CD14-positive monocyte (primary cell): ENCODE measurements around the gene TGFBRAP1. TPM values are rescaled to one million over a fixed set of nuclear protein-coding genes. Genes with fewer than 3 reads are reported as not detected.
"Not testable (repeated sequence)": the region's sequence is repeated elsewhere in the genome, so short reads cannot be mapped to it uniquely, and the experiment has no call there.

Source experiments
- DNase-seq, 3 donors: peaks; one replicate each; pipeline ENCODE4 v3.0.0-alpha.2; 2011 to 2022
- H2AFZ ChIP-seq: 2 replicates; pipeline ENCODE4 v1.6.0; 2012; ENCODE audit warnings: mild to moderate bottlenecking, low read depth, low read length, inconsistent platforms; ENCODE audit not compliant: insufficient read depth, poor library complexity, severe bottlenecking
- H3K27ac ChIP-seq, 2 donors: 1 replicate in 1 of 2; 2 replicates in 1 of 2; pipeline ENCODE4 v1.5.1; 2012 to 2013; ENCODE audit warnings: low read length in 2 of 2, control low read depth in 1 of 2, inconsistent platforms in 1 of 2, low read depth in 1 of 2, mild to moderate bottlenecking in 1 of 2
- H3K27me3 ChIP-seq, 2 donors: one replicate each; pipeline versions ENCODE4 v1.6.0 to v1.6.1; 2011 to 2013; ENCODE audit warnings: low read length in 2 of 2; ENCODE audit not compliant: control insufficient read depth in 2 of 2, insufficient read depth in 2 of 2
- H3K36me3 ChIP-seq, 2 donors: replicated peaks in 1 of 2; 1 replicate in 1 of 2; 2 replicates in 1 of 2; pipeline versions ENCODE4 v1.5.1 to v1.6.1; 2012 to 2013; ENCODE audit warnings: low read length in 2 of 2, control low read depth in 1 of 2, inconsistent platforms in 1 of 2, mild to moderate bottlenecking in 1 of 2; ENCODE audit not compliant: insufficient read depth in 2 of 2, control insufficient read depth in 1 of 2
- H3K4me1 ChIP-seq, 2 donors: 1 replicate in 1 of 2; 2 replicates in 1 of 2; pipeline versions ENCODE4 v1.5.1 to v1.6.1; 2012 to 2013; ENCODE audit warnings: low read length in 2 of 2, control low read depth in 1 of 2, inconsistent platforms in 1 of 2, mild to moderate bottlenecking in 1 of 2, moderate library complexity in 1 of 2; ENCODE audit not compliant: insufficient read depth in 2 of 2, control insufficient read depth in 1 of 2
- H3K4me2 ChIP-seq: replicated peaks from 2 replicates; pipeline ENCODE3; 2012; ENCODE audit warnings: low read length, moderate library complexity, mild to moderate bottlenecking; ENCODE audit not compliant: poor library complexity, severe bottlenecking; ENCODE audit errors: extremely low read depth
- H3K4me3 ChIP-seq, 3 experiments: fragments of 200-600 bp in 1 of 3; sonication (generic) in 1 of 3; replicated peaks in 1 of 3; 1 replicate in 2 of 3; 2 replicates in 1 of 3; pipeline ENCODE4 v1.5.1; 2011 to 2013; ENCODE audit warnings: low read length in 3 of 3, mild to moderate bottlenecking in 3 of 3, control low read depth in 2 of 3, low read depth in 2 of 3, inconsistent platforms in 1 of 3, moderate library complexity in 1 of 3
- H3K79me2 ChIP-seq: 2 replicates; pipeline ENCODE4 v1.6.0; 2012; ENCODE audit warnings: mild to moderate bottlenecking, control low read depth, inconsistent platforms, low read length, moderate library complexity; ENCODE audit not compliant: insufficient read depth
- H3K9ac ChIP-seq: 2 replicates; pipeline ENCODE4 v1.6.0; 2017; ENCODE audit warnings: low read length, mild to moderate bottlenecking; ENCODE audit not compliant: insufficient read depth, poor library complexity, severe bottlenecking
- H3K9me3 ChIP-seq, 2 donors: replicated peaks in 1 of 2; 1 replicate in 1 of 2; 2 replicates in 1 of 2; pipeline versions ENCODE4 v1.5.1 to v1.6.1; 2012 to 2013; ENCODE audit warnings: low read length in 2 of 2, control low read depth in 1 of 2; ENCODE audit not compliant: control insufficient read depth in 1 of 2, insufficient read depth in 1 of 2
- H4K20me1 ChIP-seq: 2 replicates; pipeline ENCODE4 v1.6.0; 2012; ENCODE audit warnings: mild to moderate bottlenecking, low read length, control low read depth, moderate library complexity; ENCODE audit not compliant: insufficient read depth
- H3K27ac Mint-ChIP-seq, 7 donors: one replicate each; pipeline ENCODE4 v1.8.0; 2020; ENCODE audit warnings: mild to moderate bottlenecking in 7 of 7, mixed read lengths in 7 of 7, moderate library complexity in 6 of 7, inconsistent platforms in 2 of 7
- H3K27me3 Mint-ChIP-seq, 3 donors: one replicate each; pipeline ENCODE4 v1.8.0; 2021 to 2022; ENCODE audit warnings: low read depth in 3 of 3, mild to moderate bottlenecking in 3 of 3, mixed read lengths in 3 of 3, moderate library complexity in 3 of 3, inconsistent platforms in 1 of 3
- H3K36me3 Mint-ChIP-seq, 2 donors: one replicate each; pipeline ENCODE4 v1.8.0; 2020; ENCODE audit warnings: mixed read lengths in 2 of 2, inconsistent platforms in 1 of 2, mild to moderate bottlenecking in 1 of 2
- H3K4me1 Mint-ChIP-seq: one replicate; pipeline ENCODE4 v1.8.0; 2020; ENCODE audit warnings: mild to moderate bottlenecking, mixed read lengths
- H3K4me3 Mint-ChIP-seq, 2 donors: one replicate each; pipeline ENCODE4 v1.8.0; 2020; ENCODE audit warnings: mild to moderate bottlenecking in 2 of 2, mixed read lengths in 2 of 2, moderate library complexity in 1 of 2
- H3K9me3 Mint-ChIP-seq, 7 donors: one replicate each; pipeline ENCODE4 v1.8.0; 2020 to 2022; ENCODE audit warnings: mixed read lengths in 7 of 7, mild to moderate bottlenecking in 6 of 7, moderate library complexity in 6 of 7, inconsistent platforms in 2 of 7
- WGBS: methylation state at CpG from one replicate; pipeline ENCODE4 v1.1.5; 2013; ENCODE audit warnings: missing lambda C conversion rate; ENCODE audit not compliant: insufficient coverage; 5-methylcytosine and 5-hydroxymethylcytosine counted together
- intact Hi-C, 2 donors: fragments of 100-400 bp; cut with micrococcal nuclease; formaldehyde crosslinking; loops; one replicate each; pipeline versions ENCODE4 v1.15.0 to v1.15.1; 2023
- polyA plus RNA-seq, 3 donors: library from polyadenylated mRNA; depleted of rRNA in 1 of 3; unstranded in 2 of 3; stranded (reverse) in 1 of 3; fragments of 300-500 nt in 2 of 3; fragments of >200 nt in 1 of 3; fragmentation: Illumina TruSeq in 2 of 3; gene quantifications; 1 replicate in 2 of 3; 2 replicates in 1 of 3; pipeline ENCODE4 v1.2.3, GENCODE V29; 2012 to 2021
- TF ChIP-seq, protein P1 (sequence below): fragments of 200-600 bp; IDR thresholded peaks from one replicate; pipeline ENCODE4 v1.8.0; 2022; ENCODE audit warnings: antibody characterized with exemption, mild to moderate bottlenecking

TGFBRAP1 gene
- polyA plus RNA-seq, 3 donors = 10.0 to 10.5 (median 10.2) TPM

DNA sequence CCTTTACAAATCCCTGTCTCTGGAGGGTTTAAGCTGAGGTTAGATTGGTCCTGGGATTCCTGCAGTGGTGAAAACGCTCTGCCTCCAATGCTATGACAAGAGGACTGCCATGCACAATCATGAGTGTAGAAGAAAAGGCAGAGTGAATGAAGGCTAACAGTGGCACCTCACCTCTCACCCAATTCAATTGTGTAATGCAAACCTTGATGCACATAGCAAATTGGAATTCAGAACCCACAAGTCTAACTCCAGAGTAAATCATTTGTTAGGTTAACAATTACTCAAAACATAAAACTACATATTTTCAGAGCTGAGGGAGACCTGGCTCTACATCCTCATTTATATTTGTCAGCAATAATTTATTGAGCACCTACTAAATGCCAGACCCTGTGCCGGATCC is 1.8 kb downstream of the TGFBRAP1 start:
- H3K27ac Mint-ChIP-seq = peak overlapping the region in 1 of 7 donors; percentile 82
- Histone ChIP-seq H3K27ac (no peak overlapping the region), H3K4me1 (peaks cover 44 to 56% of the 10 kb centered on the region in 2 donors), H3K36me3 (peaks cover 0 to 13% of the 10 kb centered on the region in 2 donors), H3K9ac (no peak overlapping the region), H3K9me3 (no peaks in the 10 kb centered on the region), H2AFZ (no peak overlapping the region), H4K20me1 (peaks cover 28% of the 10 kb centered on the region), H3K4me2 (peak overlapping the region; percentile 80), H3K79me2 (peaks cover 77% of the 10 kb centered on the region), H3K4me3 (no peak overlapping the region), H3K27me3 (no peaks in the 10 kb centered on the region)
- H3K36me3 Mint-ChIP-seq = peaks cover 4 to 8% of the 10 kb centered on the region in 2 donors
- no peak for DNase-seq
- intact Hi-C loops = no loop called here
- TF ChIP-seq, protein P1, sequence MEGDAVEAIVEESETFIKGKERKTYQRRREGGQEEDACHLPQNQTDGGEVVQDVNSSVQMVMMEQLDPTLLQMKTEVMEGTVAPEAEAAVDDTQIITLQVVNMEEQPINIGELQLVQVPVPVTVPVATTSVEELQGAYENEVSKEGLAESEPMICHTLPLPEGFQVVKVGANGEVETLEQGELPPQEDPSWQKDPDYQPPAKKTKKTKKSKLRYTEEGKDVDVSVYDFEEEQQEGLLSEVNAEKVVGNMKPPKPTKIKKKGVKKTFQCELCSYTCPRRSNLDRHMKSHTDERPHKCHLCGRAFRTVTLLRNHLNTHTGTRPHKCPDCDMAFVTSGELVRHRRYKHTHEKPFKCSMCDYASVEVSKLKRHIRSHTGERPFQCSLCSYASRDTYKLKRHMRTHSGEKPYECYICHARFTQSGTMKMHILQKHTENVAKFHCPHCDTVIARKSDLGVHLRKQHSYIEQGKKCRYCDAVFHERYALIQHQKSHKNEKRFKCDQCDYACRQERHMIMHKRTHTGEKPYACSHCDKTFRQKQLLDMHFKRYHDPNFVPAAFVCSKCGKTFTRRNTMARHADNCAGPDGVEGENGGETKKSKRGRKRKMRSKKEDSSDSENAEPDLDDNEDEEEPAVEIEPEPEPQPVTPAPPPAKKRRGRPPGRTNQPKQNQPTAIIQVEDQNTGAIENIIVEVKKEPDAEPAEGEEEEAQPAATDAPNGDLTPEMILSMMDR = no peak
- H3K4me1 Mint-ChIP-seq = peaks cover 62% of the 10 kb centered on the region
- H3K27me3 Mint-ChIP-seq = no peaks in the 10 kb centered on the region
- no peaks in the 10 kb centered on the region for H3K9me3 Mint-ChIP-seq
- no CpG with 5 or more reads among the region's 2 CpGs for WGBS
- peak overlapping the region in 1 of 2 donors; percentile 84 for H3K4me3 Mint-ChIP-seq

DNA sequence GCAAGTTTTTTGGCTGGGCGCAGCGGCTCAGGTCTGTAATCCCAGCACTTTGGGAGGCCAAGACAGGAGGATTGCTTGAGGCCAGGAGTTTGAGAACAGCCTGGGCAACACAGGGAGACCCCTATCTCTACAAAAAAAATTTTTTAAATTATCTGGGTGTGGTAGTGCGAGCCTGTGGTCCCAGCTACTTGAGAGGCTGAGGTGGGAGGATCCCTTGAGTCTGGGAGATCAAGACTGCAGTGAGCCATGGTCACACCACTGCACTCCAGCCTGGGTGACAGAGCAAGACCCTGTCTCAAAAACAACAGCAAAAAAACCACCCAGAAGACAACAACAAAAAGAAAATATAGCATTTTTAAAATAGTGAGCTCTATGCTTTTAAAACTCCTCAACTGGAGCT is 2.3 kb downstream of the TGFBRAP1 start:
- Mint-ChIP-seq H3K36me3 (peaks cover 5 to 10% of the 10 kb centered on the region in 2 donors), H3K4me1 (peaks cover 62% of the 10 kb centered on the region)
- Histone ChIP-seq H3K79me2 (peaks cover 82% of the 10 kb centered on the region), H4K20me1 (peaks cover 30% of the 10 kb centered on the region), H3K4me1 (peaks cover 44 to 56% of the 10 kb centered on the region in 2 donors), H3K36me3 (peaks cover 0 to 17% of the 10 kb centered on the region in 2 donors)
- H3K4me3 Mint-ChIP-seq, H3K27me3 ChIP-seq, H3K9me3 Mint-ChIP-seq, DNase-seq, H3K27ac ChIP-seq, H3K27ac Mint-ChIP-seq, H3K27me3 Mint-ChIP-seq, H3K4me2 ChIP-seq, H3K9me3 ChIP-seq, H3K9ac ChIP-seq, H3K4me3 ChIP-seq, H2AFZ ChIP-seq, intact Hi-C loops: not testable (repeated sequence)
- 100% methylated on average over 2 of the region's 3 CpGs for WGBS
